Nephron (organoid): ENCODE measurements around the gene ARHGAP32.

ENCODE experiments used
- H3K27ac Mint-ChIP-seq, 3 experiments: 2 replicates each; pipeline ENCODE4 v1.8.0; 2020; ENCODE audit warnings: mixed read lengths in 3 of 3, mild to moderate bottlenecking in 2 of 3, moderate library complexity in 1 of 3
- H3K27me3 Mint-ChIP-seq: 2 replicates; pipeline ENCODE4 v1.8.0; 2021; ENCODE audit warnings: low read depth, mild to moderate bottlenecking, moderate library complexity, mixed read lengths
- H3K36me3 Mint-ChIP-seq: 2 replicates; pipeline ENCODE4 v1.8.0; 2020; ENCODE audit warnings: low read depth, mixed read lengths
- H3K4me1 Mint-ChIP-seq: 2 replicates; pipeline ENCODE4 v1.8.0; 2020; ENCODE audit warnings: mixed read lengths
- H3K4me3 Mint-ChIP-seq, 3 experiments: 2 replicates each; pipeline ENCODE4 v1.8.0; 2020; ENCODE audit warnings: mild to moderate bottlenecking in 3 of 3, mixed read lengths in 3 of 3, moderate library complexity in 2 of 3
- H3K9me3 Mint-ChIP-seq: 2 replicates; pipeline ENCODE4 v1.8.0; 2020; ENCODE audit warnings: mixed read lengths
- CTCF ChIP-seq, 3 experiments: fragments of 200-600 bp; sonication (generic); IDR thresholded peaks; one replicate each; pipeline ENCODE4 v1.5.0; 2021; ENCODE audit warnings: antibody characterized with exemption in 3 of 3; ENCODE audit not compliant: unreplicated experiment in 3 of 3

The ARHGAP32 gene

GRCh38 chr11:129222158-129222557 lies 30.0 kb upstream of the ARHGAP32 start:
- Mint-ChIP-seq H3K4me3 (no peak overlapping the region), H3K9me3 (peaks cover 20% of the 10 kb centered on the region), H3K4me1 (peaks cover 38% of the 10 kb centered on the region), H3K36me3 (peaks cover 27% of the 10 kb centered on the region), H3K27me3 (no peaks in the 10 kb centered on the region), H3K27ac (no peak overlapping the region)
- no peak for TF ChIP-seq CTCF (IDR thresholded peaks at IDR 0.05; ENCODE audit: unreplicated experiment in 3 of 3)

- Mint-ChIP-seq H3K4me3 (no peak overlapping the region), H3K4me1 (peaks cover 28% of the 10 kb centered on the region), H3K36me3 (peaks cover 4% of the 10 kb centered on the region), H3K9me3 (peaks cover 9% of the 10 kb centered on the region), H3K27me3 (no peaks in the 10 kb centered on the region), H3K27ac (no peak overlapping the region)
- TF ChIP-seq CTCF (IDR thresholded peaks at IDR 0.05; ENCODE audit: unreplicated experiment in 3 of 3) = no peak
Observed at GRCh38 chr11:129215506-129216245, 23.6 kb upstream of the ARHGAP32 start.

- H3K9me3 Mint-ChIP-seq = peaks cover 9% of the 10 kb centered on the region
- H3K27me3 Mint-ChIP-seq = no peaks in the 10 kb centered on the region
- peaks cover 31% of the 10 kb centered on the region for H3K4me1 Mint-ChIP-seq
- H3K27ac Mint-ChIP-seq = no peak overlapping the region
- H3K4me3 Mint-ChIP-seq = no peak overlapping the region
- H3K36me3 Mint-ChIP-seq = peaks cover 4% of the 10 kb centered on the region
- no peak for TF ChIP-seq CTCF (IDR thresholded peaks at IDR 0.05; ENCODE audit: unreplicated experiment in 3 of 3)
Observed at GRCh38 chr11:129214710-129215295, 22.7 kb upstream of the ARHGAP32 start.

- H3K4me3 Mint-ChIP-seq = no peak overlapping the region
- peaks cover 27% of the 10 kb centered on the region for H3K4me1 Mint-ChIP-seq
- TF ChIP-seq CTCF (IDR thresholded peaks at IDR 0.05; ENCODE audit: unreplicated experiment in 3 of 3) = no peak
- peaks cover 4% of the 10 kb centered on the region for H3K36me3 Mint-ChIP-seq
- peaks cover 9% of the 10 kb centered on the region for H3K9me3 Mint-ChIP-seq
- no peaks in the 10 kb centered on the region for H3K27me3 Mint-ChIP-seq
- no peak overlapping the region for H3K27ac Mint-ChIP-seq
Observed at GRCh38 chr11:129213261-129213660, 21.1 kb upstream of the ARHGAP32 start.

- H3K27me3 Mint-ChIP-seq = no peaks in the 10 kb centered on the region
- H3K36me3 Mint-ChIP-seq = peaks cover 5% of the 10 kb centered on the region
- peaks cover 29% of the 10 kb centered on the region for H3K4me1 Mint-ChIP-seq
- no peak for TF ChIP-seq CTCF (IDR thresholded peaks at IDR 0.05; ENCODE audit: unreplicated experiment in 3 of 3)
- H3K9me3 Mint-ChIP-seq = peaks cover 8% of the 10 kb centered on the region
- H3K4me3 Mint-ChIP-seq = no peak overlapping the region
- H3K27ac Mint-ChIP-seq = no peak overlapping the region
Observed at GRCh38 chr11:129211397-129211796, 19.3 kb upstream of the ARHGAP32 start.

- no peak for TF ChIP-seq CTCF (IDR thresholded peaks at IDR 0.05; ENCODE audit: unreplicated experiment in 3 of 3)
- Mint-ChIP-seq H3K27me3 (no peaks in the 10 kb centered on the region), H3K4me1 (peaks cover 29% of the 10 kb centered on the region), H3K4me3 (no peak overlapping the region), H3K27ac (no peak overlapping the region), H3K9me3 (peaks cover 8% of the 10 kb centered on the region), H3K36me3 (peaks cover 5% of the 10 kb centered on the region)
Observed at GRCh38 chr11:129210831-129211181, 18.7 kb upstream of the ARHGAP32 start.
